HG03342 (cell line): ENCODE data around the gene KLK15.
"Not testable (repeated sequence)": the region's sequence is repeated elsewhere in the genome, so short reads cannot be mapped to it uniquely, and the experiment has no call there.

Source experiments
- ATAC-seq: cut with Tn5 transposase; IDR thresholded peaks from one replicate; pipeline ENCODE4 v1.9.1; 2021; ENCODE audit warnings: mild to moderate bottlenecking, moderate library complexity; ENCODE audit not compliant: unreplicated experiment

KLK15 gene

DNA sequence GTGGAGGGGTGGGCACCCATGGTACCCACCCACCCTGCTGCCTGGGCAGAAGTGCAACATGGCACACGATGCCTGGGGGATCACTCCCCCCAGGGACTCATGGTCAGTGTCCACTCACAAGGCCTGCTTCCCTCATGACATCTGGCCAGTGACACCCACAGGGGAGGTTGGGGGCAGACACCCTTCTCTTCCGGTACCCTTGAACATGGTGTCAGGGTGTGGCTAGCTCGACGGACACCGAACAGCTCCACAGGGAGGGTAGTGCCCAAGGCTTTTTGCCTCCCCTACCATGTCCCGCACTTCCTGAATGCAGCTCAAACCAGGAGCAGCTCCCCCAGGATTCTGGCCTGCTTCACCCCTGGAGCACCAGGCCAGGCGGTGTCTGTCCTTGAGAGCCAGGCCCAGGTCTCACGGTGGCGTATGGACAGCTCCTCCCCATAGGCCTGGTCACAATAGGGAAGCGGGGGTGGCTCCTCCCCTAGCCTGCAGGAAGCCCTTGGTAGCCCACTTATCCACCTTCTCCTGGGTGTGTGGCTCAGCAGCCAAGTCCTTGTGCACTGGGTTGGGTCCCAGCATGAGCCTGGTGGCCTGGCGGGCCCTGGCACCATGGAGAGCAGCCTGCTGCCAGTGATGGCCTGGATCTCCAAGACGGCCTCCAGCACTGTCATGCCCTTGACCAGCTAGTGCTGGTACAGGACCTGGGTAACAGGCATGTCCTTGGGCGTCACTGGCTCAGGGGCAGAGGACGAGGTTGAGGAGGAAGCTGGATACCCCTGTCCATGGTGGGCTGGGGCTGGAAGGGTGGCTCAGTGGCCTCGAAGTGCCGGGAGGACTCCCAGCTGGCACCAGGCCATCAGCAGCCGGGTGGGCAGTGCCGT, 35.4 kb downstream of the KLK15 start:
- ATAC-seq = no peak

DNA sequence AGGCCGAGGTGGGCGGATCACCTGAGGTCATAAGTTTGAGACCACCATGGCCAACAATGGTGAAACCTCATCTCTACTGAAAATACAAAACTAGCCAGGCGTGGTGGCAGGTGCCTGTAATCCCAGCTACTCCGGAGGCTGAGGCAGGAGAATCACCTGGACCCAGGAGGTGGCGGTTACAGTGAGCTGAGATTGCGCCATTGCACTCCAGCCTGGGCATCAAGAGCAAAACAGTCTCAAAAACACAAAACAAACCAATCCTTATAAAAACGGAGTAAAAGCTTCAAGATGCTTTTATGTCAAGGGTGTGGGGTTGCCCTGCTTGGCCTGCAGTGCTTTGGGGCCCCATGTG, 36.0 kb downstream of the KLK15 start:
- no peak for ATAC-seq

DNA sequence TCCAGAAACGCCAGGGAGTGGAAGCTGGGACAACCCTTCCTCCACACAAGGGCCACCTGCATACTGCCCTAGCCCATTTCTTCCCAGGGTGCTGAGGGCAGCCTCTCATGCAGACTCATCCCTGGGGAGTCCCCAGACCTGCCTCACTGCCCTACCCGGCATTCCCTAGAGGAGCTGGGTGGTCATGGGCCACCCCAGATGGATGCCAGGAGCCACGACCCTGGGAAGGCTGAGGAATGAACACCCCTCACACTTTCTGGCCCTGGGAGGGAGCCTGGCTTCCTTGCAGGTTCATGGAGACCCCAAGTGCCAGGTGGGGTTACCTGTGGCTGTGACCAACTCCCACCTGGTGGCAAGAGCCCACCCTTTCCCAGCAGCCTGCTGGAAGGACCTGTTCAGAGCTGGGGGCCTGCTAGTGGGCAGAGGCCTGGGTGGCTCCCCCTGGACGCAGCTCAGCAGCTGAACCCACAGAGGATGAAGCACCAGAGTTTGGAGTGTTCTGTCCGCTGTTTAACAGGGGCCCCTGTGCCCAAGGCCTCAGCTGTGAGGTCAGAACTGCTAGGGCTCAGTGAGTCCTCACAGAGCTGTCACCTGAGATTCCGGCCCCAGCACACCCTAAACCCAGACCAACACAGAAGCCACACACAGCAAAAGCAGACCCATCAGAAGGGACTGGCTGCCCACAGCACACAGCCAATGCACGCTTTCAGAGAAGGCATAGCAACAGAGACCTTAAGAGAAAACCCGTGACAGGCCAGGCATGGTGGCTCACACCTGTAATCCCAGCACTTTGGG, 36.5 kb downstream of the KLK15 start:
- ATAC-seq = no peak

DNA sequence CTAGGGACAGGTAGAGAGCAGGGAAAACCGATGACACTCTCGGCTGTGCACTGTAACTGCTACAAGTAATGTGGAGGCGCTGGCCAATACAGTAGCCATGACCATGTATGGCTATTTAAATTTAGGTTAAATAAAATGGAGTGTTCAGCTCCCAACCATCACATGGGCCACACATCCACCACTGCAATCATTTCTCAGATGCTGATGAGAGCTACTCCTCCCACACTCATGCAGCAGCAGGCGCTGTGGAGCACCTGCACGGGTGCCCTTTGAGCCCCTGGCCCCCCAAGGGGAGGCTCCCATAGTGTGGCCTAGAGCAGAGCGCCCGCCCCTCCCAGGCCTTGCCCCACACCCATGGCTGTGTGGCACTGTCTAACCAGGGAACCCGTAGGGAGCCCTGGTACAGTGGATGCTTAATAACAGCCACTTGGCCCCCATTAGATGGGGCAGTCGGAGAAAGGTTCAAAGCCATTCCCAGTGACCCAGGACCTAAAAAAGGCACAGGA, 37.2 kb downstream of the KLK15 start:
- ATAC-seq = no peak

DNA sequence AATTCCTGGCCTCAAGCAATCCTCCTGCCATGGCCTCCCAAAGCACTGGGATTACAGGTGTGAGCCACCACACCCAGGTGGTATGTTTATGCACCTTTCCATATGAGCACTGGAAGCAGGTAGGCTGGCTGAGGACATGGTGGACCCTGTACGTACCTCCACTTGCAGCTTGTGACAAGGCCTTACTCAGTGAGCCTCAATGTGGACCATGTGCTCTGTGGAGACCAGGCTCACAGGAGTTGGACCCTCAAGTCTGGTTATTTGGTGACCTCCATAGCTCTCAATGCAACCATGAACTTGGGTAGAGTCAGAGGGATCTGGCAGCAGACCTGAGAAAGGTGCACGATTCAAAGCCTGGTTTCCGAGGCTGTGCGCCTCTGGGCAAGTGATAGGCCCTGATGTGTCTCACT, 37.7 kb downstream of the KLK15 start:
- ATAC-seq = no peak

DNA sequence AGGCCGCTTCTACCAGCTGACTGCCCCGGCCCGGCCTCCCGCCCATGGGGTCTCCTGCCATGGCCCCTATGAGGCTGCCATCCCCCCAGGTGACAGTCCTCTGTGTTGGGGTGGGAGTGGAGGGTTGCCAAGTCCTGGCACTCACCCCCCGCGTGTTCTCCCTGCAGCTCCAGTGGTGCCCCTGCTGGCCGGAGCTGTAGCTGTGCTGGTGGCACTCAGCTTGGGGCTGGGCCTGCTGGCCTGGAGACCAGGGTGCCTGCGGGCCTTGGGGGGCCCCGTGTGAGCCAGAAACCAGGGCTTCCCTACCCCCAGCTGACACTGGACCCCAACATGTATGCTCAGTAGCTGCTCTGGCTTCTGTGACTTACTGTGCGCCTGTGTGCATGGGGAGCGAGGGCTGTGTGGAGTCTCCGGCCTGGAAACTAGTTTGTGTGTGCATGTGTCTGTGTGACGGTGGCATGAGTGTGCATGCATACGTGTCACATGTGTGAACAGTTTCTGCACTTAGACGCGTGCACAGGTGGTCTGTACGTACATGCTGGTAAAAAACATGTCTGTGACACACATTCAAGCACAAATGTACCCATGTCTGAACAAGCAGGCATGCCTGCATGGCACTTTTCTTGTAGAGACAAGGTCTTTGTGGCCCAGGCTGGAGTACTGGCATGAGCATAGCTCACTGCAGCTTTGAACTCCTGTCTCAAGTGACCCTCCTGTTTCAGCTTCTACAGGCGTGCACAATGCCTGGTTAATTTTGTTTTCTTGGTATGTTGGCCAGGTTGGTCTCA, 38.3 kb downstream of the KLK15 start:
- no peak for ATAC-seq

DNA sequence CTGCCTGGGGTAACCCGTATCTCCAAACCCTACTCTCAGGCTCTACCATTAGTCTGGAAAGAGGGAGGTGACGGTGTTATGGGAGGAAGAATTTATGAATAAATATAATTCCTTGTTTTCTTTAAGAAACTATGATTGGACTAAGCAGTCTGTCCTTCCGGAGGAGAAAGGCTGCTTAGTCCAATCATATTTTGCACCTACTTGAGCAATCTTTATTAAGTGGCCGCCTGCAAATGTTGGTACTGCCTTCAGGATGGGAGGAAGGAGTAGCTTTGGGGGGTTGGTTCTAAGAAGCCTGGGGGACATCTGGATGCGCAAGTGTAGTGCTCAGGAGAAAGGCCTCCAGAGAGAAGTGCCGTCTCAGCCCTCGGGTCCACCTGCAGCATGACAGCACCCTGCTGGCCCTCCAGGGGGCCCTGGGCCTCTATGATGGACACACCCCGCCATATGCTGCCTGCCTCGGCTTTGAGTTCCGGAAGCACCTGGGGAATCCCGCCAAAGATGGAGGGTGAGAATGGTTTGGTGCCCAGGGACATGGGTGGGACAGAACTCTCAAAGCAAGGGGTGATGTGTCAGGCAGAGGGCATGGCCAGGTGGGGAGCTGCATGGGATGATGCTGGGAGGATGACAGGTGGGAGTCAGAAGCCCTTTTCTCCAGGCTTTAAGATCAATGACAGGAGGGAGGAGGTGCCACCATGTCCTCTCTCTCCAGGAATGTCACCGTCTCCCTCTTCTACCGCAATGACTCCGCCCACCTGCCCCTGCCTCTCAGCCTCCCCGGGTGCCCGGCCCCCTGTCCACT, 39.1 kb downstream of the KLK15 start:
- ATAC-seq = no peak

DNA sequence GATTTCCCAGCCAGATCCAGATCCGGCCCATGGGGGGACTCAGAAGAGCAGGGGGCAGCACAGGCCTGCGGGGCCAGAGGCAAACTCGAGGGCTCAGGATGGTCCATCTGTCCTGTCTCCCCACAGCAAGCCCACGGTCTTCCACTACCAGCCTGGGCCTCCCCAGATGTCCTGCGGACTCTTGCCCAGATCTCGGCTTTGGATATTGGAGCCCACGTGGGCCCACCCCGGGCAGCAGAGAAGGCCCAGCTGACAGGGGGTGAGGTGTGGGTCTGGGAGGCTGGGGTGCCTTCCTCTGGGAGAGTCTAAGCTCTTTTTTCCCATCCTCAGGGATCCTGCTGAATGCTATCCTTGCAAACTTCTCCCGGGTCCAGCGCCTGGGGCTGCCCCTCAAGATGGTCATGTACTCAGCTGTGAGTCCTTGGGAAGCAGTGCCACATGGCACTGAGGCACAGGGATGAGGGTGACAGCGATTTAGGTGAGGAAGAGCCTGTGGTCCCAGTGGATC, 39.8 kb downstream of the KLK15 start:
- ATAC-seq = no peak

DNA sequence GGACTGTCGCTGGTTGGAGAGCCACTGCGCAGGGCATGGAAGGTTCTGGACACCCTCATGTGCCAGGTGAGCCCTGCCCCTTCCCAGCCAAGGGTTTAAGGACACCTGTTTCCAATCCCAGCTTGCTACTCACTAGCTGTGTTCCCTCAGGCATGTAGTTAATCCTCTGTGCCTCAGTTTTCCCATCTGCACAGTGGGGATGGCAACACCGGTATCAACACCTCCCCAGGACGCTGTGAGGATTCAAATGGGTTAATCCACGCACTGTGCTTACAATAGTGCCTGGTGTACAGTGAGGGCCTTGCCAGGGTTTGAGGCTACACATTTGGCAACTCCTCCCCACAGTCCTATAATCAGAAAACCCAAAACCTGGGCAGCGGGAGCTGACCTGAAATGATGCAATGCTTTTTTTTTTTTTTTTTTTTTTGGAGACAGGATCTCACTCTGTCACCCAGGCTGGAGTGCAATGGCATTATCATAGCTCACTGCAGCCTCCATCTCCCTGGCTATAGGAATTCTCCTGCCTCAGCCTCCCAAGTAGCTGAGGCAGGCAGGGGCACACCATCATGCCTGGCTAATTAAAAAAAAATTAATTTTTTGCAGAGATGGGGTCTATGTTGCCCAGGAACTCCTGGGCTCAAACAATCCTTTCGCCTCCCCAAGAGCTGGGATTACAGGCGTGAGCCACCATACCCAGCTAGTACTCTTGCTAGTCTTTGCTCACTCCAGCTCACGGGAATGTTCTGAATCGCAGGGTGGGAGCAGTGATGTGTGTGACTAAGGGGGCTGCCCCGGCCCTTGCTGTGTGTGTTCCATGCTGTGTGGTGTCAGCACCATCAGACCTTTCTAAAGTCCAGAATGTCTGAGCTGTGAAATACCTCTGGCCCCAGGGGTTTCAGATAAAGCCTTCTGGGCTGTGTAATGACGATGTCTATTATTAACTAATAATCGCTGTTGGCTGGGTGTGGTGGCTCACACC, 40.8 kb downstream of the KLK15 start:
- ATAC-seq = no peak

DNA sequence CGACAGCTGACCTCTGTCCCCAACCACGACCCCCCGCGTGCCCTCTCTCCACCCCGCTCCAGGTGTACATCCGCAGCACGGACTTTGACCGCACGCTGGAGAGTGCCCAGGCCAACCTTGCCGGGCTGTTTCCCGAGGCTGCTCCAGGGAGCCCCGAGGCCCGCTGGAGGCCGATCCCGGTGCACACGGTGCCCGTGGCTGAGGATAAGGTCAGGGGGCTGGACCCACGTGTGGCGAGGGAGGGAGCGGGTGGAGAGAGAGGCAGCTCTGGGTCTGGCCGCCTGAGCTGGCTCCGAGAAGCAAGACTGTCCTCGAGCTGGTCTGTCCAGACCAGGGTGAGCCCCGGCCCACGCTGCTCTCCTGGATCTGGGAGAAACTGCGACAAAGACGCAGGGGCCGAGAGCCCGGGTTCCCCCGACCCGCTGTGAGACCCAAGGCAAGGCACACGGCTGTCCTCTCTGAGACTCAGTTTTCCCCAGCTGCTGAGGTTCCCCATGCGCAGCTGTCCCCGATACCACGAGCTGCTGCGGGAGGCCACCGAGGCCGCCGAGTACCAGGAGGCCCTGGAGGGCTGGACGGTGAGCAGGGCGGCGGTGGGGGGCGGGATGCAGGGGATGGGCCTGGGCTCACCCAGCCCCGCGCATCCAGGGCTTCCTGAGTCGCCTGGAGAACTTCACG, 41.6 kb downstream of the KLK15 start:
- no peak for ATAC-seq

DNA sequence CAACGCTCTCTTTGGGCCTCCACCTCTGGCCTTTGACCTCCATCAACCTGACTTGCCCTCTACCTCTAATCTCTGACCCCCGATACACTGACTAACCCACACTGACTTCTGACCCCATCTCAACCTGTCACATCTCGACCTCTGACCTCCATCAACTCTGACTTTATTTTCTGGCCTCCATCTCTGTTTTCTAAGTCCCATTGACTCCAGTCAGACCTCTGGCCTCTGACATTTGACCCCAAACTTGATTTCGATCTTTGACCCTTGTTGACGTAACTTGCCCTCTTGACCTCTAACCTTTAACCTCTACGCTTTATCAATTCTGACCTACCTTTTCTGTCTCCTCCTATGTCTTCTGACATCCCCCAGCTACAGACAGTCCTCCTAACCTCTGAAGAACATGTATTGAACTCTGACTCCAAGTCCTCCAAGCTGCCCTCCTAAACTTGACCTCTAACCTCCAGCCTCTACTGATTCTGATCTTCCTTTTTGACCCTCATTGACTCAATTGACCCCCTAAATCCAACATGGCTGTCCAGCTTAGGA, 42.4 kb downstream of the KLK15 start:
- ATAC-seq = no peak

DNA sequence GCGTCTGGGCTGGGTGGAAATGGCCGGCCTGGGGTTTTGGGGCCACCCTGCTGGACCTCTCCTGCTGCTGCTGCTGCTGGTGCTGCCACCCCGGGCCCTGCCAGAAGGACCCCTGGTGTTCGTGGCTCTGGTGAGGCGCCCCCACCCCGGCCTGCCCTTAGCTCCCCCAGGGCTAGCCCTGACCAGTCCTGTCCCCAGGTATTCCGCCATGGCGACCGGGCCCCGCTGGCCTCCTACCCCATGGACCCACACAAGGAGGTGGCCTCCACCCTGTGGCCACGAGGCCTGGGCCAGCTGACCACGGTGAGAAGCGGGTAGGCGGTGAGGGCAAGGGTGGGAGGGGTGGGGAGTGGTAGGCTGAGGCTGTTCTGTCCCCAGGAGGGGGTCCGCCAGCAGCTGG, 43.0 kb downstream of the KLK15 start, which contains the start of gene ACP4:
ACP4 (plus strand) TSS at position 20 of the 400 bp plus-strand sequence; CDS start at position 20, 0 bp downstream.
- no peak for ATAC-seq

DNA sequence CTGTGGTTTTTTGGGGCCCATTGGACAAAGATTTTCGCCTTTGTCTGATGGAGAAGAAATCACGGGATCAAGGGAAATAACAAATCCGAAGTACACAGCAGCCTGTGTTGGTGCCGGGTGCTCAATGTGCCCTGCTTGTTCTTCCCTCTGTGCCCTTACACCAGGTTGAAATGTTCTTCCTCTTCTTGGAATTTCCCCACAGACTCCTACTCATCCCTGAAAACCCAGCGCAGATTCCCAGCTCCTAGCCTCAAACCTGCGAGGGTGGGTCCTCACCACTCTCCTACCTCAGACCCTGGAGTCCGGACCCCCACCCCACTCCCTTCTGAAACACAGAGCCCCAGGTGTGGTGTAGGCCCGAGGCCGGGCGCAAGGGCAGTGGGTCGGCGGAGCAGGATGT, 48.0 kb downstream of the KLK15 start:
- ATAC-seq = no peak

DNA sequence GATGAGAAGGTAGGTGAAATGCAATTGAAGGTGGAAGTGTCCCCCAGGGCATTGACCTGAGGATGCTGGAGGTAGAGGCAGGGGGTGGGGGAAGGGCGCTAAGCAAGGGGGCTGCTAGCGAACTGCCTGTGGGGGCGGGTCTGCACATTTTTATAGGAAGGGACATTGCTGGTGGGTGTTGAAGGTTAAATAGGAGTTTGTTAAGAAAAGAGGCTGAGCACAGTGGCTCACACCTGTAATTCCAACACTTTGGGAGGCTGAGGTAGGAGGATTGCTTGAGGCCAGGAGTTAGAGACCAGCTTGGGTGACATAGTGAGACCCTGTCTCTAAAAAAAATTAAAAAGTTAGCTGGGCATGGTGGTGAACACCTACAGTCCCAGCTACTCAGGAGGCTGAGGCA, 48.7 kb downstream of the KLK15 start:
- ATAC-seq = no peak

DNA sequence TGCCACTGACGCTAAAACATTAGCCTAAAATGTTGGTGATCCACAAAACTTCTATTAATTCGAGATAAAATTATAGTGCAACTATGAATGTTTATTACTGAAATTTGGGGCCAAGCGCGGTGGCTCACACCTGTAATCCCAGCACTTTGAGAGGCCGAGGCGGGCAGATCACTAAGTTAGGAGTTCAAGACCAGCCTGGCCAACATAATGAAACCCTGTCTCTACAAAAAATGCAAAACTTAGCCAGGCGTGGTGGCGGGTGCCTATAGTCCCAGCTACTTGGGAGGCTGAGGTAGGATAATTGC, 49.6 kb downstream of the KLK15 start:
- ATAC-seq = not testable (repeated sequence)

DNA sequence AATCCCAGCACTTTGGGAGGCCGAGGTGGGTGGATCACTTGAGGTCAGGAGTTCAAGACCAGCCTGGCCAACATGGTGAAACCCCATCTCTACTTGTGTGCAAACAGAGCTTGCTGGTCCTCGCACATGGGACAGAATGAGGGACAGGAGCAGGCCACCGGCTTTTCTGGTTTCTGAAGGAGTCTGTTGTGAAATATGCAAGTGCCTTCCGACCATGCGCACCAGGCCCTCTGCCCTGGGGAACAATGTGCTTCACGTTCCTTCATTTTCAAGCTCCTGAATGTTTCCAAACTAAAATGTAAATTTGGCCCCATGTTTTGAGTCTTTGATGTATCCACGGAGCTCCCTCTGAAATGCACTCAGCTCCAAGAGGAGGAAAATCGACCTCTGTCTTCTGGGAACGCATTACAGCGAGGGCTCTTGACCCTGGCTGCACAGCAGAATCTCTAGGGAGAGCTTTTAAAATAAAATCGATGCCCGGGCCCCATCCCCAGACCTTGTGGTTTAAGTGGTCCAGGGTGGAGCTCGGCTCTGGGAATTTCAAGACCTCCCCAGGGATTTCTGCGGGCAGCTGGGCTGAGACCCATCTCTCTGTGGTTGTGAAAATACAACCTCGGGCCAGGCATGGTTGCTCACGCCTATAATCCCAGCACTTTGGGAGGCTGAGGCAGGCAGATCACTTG, 52.5 kb downstream of the KLK15 start:
- no peak for ATAC-seq
